Suprapubic skin (tissue), 4 donors: ENCODE data around the gene HHAT.

Source experiments
- EP300 ChIP-seq: sonication (generic); formaldehyde crosslinking; IDR thresholded peaks from one replicate; pipeline ENCODE4 v1.6.1; 2017; ENCODE audit warnings: antibody characterized with exemption
- POLR2A ChIP-seq, 2 donors: fragments of 450-650 bp; IDR thresholded peaks; one replicate each; pipeline ENCODE4 v1.6.1; 2017; ENCODE audit warnings: antibody characterized with exemption in 2 of 2, mild to moderate bottlenecking in 2 of 2, moderate library complexity in 2 of 2
- POLR2AphosphoS5 ChIP-seq, 3 donors: sonication (generic); formaldehyde crosslinking; IDR thresholded peaks; one replicate each; pipeline ENCODE4 v1.6.1; 2017; ENCODE audit warnings: antibody characterized with exemption in 3 of 3
- TF ChIP-seq, protein P1 (sequence below), 2 donors: fragments of 200-600 bp in 1 of 2; fragments of 450-650 bp in 1 of 2; sonication (generic) in 1 of 2; IDR thresholded peaks; one replicate each; pipeline ENCODE4 v1.5.1; 2016 to 2019; ENCODE audit warnings: antibody characterized with exemption in 2 of 2, mild to moderate bottlenecking in 1 of 2, moderate library complexity in 1 of 2

DNA sequence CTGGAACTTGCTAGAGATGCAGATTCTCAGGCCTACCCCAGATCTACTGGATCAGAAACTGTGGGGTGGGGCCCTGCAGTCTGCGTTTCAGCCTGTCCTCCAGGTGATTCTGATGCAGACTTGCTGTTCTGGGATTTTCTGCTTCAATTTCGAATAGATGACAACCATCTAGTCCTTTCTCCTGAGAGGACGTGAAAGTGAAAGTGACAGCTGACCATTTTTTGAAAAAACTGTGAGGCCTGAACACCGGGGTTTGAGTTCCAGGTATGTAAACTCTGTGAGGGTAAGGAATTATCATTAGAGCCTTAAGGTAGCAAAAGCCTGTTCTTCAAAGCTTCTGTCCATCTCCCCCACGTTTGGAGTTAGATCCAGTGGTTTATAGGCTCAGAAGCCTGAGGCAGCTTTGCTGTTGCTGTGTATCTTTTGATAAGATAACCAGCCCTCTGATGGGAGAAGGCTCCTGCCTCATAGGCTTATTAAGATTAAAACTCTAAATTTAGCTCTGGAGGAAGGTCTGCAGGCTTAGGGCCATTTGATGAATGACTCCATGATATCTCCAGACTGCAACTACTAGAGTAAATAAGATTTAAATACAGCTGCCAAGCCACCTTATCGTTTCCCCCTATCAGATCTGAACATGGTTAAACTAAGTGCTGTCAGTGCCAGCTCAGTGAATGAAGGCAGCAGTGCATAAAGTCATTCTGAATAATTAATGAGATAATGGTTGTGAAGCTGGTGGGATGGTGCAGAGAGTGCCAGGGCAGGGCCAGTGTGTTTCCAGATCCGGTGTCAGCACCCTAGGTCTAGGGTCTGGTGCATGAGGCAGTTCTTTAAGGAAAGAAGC, 335.2 kb downstream of the HHAT start:
- TF ChIP-seq, protein P1, sequence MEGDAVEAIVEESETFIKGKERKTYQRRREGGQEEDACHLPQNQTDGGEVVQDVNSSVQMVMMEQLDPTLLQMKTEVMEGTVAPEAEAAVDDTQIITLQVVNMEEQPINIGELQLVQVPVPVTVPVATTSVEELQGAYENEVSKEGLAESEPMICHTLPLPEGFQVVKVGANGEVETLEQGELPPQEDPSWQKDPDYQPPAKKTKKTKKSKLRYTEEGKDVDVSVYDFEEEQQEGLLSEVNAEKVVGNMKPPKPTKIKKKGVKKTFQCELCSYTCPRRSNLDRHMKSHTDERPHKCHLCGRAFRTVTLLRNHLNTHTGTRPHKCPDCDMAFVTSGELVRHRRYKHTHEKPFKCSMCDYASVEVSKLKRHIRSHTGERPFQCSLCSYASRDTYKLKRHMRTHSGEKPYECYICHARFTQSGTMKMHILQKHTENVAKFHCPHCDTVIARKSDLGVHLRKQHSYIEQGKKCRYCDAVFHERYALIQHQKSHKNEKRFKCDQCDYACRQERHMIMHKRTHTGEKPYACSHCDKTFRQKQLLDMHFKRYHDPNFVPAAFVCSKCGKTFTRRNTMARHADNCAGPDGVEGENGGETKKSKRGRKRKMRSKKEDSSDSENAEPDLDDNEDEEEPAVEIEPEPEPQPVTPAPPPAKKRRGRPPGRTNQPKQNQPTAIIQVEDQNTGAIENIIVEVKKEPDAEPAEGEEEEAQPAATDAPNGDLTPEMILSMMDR (IDR thresholded peaks at IDR 0.05) = no peak
- TF ChIP-seq POLR2AphosphoS5 (IDR thresholded peaks at IDR 0.05) (no peak), POLR2A (IDR thresholded peaks at IDR 0.05) (no peak), EP300 (no peak)
